Spleen (tissue), 11 donors: Measurements from ENCODE around the gene TTC23. TPM values are rescaled to one million over a fixed set of nuclear protein-coding genes. Genes with fewer than 3 reads are reported as not detected.
A peak's percentile ranks its signal among the peaks of the same experiment; 100 is the strongest.

ENCODE experiments used
- DNase-seq: peaks from one replicate; pipeline ENCODE4 v3.0.0-alpha.2; 2020
- H3K27ac ChIP-seq, 8 donors: fragments of 200-600 bp; sonication (generic) in 7 of 8; 1 replicate in 4 of 8; 2 replicates in 4 of 8; pipeline versions ENCODE4 v1.5.0 to v1.8.0; 2016 to 2021; ENCODE audit warnings: inconsistent platforms in 4 of 8, mild to moderate bottlenecking in 4 of 8, moderate library complexity in 1 of 8
- H3K27me3 ChIP-seq, 7 donors: fragments of 200-600 bp; sonication (generic) in 6 of 7; replicated peaks in 1 of 7; 1 replicate in 4 of 7; 2 replicates in 3 of 7; pipeline versions ENCODE4 v1.5.0 to v1.8.0; 2016 to 2021; ENCODE audit warnings: inconsistent platforms in 3 of 7, mild to moderate bottlenecking in 1 of 7
- H3K36me3 ChIP-seq, 6 donors: fragments of 200-600 bp; sonication (generic) in 5 of 6; 1 replicate in 4 of 6; 2 replicates in 2 of 6; pipeline versions ENCODE4 v1.5.0 to v1.8.0; 2016 to 2021; ENCODE audit warnings: inconsistent platforms in 2 of 6
- H3K4me1 ChIP-seq, 6 donors: fragments of 200-600 bp; sonication (generic) in 5 of 6; 1 replicate in 3 of 6; 2 replicates in 3 of 6; pipeline versions ENCODE4 v1.5.0 to v1.8.0; 2016 to 2021; ENCODE audit warnings: inconsistent platforms in 3 of 6
- H3K4me3 ChIP-seq, 8 donors: fragments of 200-600 bp; sonication (generic) in 7 of 8; 1 replicate in 4 of 8; 2 replicates in 4 of 8; pipeline versions ENCODE4 v1.5.0 to v1.8.0; 2016 to 2021; ENCODE audit warnings: inconsistent platforms in 4 of 8, mild to moderate bottlenecking in 4 of 8, moderate library complexity in 2 of 8
- H3K9me3 ChIP-seq, 8 donors: fragments of 200-600 bp; sonication (generic) in 7 of 8; 1 replicate in 4 of 8; 2 replicates in 4 of 8; pipeline versions ENCODE4 v1.5.0 to v1.8.0; 2016 to 2021; ENCODE audit warnings: inconsistent platforms in 4 of 8
- CTCF ChIP-seq, 11 experiments: fragments of 200-600 bp in 7 of 11; fragments of 450-650 bp in 4 of 11; sonication (generic) in 4 of 11; IDR thresholded peaks in 8 of 11; conservative IDR thresholded peaks in 3 of 11; 1 replicate in 7 of 11; 2 replicates in 4 of 11; pipeline versions ENCODE4 v1.4.0 to v1.8.0; 2016 to 2021; ENCODE audit warnings: antibody characterized with exemption in 11 of 11, inconsistent platforms in 4 of 11, mild to moderate bottlenecking in 1 of 11
- POLR2A ChIP-seq, 3 donors: fragments of 450-650 bp; IDR thresholded peaks; one replicate each; pipeline ENCODE4 v1.5.1; 2017; ENCODE audit warnings: antibody characterized with exemption in 3 of 3, mild to moderate bottlenecking in 1 of 3
- POLR2AphosphoS5 ChIP-seq, 3 donors: sonication (generic); formaldehyde crosslinking; IDR thresholded peaks; one replicate each; pipeline ENCODE4 v1.5.1; 2017; ENCODE audit warnings: antibody characterized with exemption in 3 of 3
- WGBS, 5 donors: extraction: QIAGEN DNeasy Blood & Tissue Kit in 3 of 5; methylation state at CpG; one replicate each; pipeline versions ENCODE4 v1.1.5 to v1.1.7; 2013 to 2018; 5-methylcytosine and 5-hydroxymethylcytosine counted together
- intact Hi-C: fragments of 100-400 bp; cut with DNase I; formaldehyde crosslinking; loops from one replicate; pipeline ENCODE4 v1.15.0; 2023; ENCODE audit warnings: low total_unique reads
- polyA plus RNA-seq, 3 donors: library from polyadenylated mRNA; stranded (reverse); fragments of 200-250 nt; gene quantifications; one replicate each; pipeline ENCODE4 v1.2.1, GENCODE V29; 2013
- total RNA-seq, 7 donors: library from RNA; depleted of rRNA in 3 of 7; stranded (reverse); fragments of >200 nt in 3 of 7; fragmentation: NEBNext Ultra II Directional in 4 of 7; extraction: Animal tissue kit (Norgen Biotek cat#: 25700) in 4 of 7; gene quantifications; one replicate each; pipeline versions ENCODE4 v1.1.0 to v1.2.1, GENCODE V29; 2016 to 2021
- donor health status: healthy with polysubstance abuse.
- donor health status: DM: no; HTN: no; CAD: no; lungs with moderate emphysema.
- donor health status: DM: no; HTN: no; CAD: no.
- donor health status: Bipolar disorder and iron deficiency.
- donor health status: healthy.
- donor health status: DM: no; HTN: no; CAD: no.
- donor health status: DM: yes; HTN: yes; CAD: no.

Gene TTC23
- total and polyA plus RNA-seq, 10 donors, result 3.6 to 17.0 (median 12.0) TPM

DNA sequence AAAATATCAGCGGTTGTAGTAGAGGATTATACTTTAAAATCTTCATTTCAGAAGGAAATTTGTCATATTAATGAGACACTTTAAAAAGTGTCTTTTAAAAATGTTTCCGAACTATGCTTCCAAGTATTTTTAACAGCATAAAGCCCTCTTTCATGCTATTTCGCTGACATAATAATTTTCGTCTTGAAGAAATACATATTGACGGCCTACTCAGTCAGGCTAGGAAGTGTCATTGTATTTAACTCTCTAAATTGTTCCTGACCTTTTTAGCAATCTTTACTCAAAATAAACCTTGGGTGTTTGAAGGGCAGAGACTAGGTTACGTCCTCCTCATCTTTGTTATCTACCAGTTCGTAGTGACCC is 1.1 kb upstream of the TTC23 start:
- WGBS, 5 donors, result 40 to 54% (median 42%) methylated on average over 7 of the region's 7 CpGs
- intact Hi-C loops, result no loop called here
- Histone ChIP-seq H3K36me3 (no peaks in the 10 kb centered on the region), H3K4me1 (peaks cover 9 to 60% (median 46%) of the 10 kb centered on the region in 6 donors), H3K27ac (peak overlapping the region; percentile 10 to 92 (median 88)), H3K9me3 (no peaks in the 10 kb centered on the region), H3K27me3 (no peaks in the 10 kb centered on the region), H3K4me3 (peak overlapping the region; percentile 68 to 80 (median 71))
- no peak for TF ChIP-seq POLR2AphosphoS5 (IDR thresholded peaks at IDR 0.05)
- TF ChIP-seq POLR2A (IDR thresholded peaks at IDR 0.05), result no peak
- no peak for TF ChIP-seq CTCF (IDR thresholded peaks at IDR 0.05 in 8 of 11, conservative IDR thresholded peaks at IDR 0.05 in 3 of 11)
- DNase-seq, result no peak

- Histone ChIP-seq H3K27me3 (no peaks in the 10 kb centered on the region), H3K9me3 (no peaks in the 10 kb centered on the region), H3K4me3 (peak overlapping the region in 7 of 8 donors; percentile 68 to 80 (median 71)), H3K4me1 (peaks cover 9 to 60% (median 46%) of the 10 kb centered on the region in 6 donors), H3K27ac (peak overlapping the region in 7 of 8 donors; percentile 87 to 92 (median 88)), H3K36me3 (no peaks in the 10 kb centered on the region)
- intact Hi-C loops, result no loop called here
- TF ChIP-seq CTCF (IDR thresholded peaks at IDR 0.05 in 8 of 11, conservative IDR thresholded peaks at IDR 0.05 in 3 of 11) (no peak), POLR2A (IDR thresholded peaks at IDR 0.05) (no peak), POLR2AphosphoS5 (IDR thresholded peaks at IDR 0.05) (no peak)
- WGBS, 5 donors, result 37 to 62% (median 56%) methylated on average over 4 of the region's 4 CpGs
- no peak for DNase-seq
These were observed 620 bp upstream of the TTC23 start for GRCh38 chr15:99250001-99250400.

DNA sequence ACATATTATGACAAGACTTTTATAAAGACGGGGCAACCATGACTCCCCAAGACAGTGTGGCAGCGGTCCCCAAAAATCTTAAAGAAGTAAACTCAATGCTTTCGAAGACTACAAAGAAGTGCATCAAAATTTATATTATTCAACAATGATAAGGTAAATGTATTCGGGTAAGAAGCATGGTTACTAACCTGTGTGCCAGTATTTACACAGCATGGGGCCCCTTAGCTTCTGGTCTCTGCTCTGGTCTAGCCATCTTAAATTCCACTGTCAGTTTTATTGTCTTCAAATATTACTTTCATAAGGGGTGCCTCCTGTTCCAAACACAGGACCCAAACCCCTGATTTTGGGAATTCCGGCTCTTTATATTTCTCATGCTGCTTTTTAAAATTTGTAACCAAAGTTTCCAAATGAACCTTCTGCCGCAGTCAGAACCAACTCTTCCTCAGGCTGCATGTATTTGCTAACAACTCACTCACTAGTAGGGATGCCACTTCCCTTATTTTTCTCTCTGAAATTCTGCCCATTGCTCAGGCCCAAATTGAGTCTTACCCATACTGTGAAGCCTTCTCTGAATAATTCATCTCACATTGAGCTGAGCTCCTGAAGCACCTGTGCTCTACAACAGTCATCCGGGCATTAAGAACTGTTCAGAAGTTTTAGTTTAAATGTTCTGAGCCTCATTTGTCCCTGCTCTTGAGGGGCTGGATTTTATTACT is 1.2 kb downstream of the TTC23 start:
- TF ChIP-seq POLR2A (IDR thresholded peaks at IDR 0.05), result no peak
- no peak for TF ChIP-seq POLR2AphosphoS5 (IDR thresholded peaks at IDR 0.05)
- no peak for TF ChIP-seq CTCF (IDR thresholded peaks at IDR 0.05 in 8 of 11, conservative IDR thresholded peaks at IDR 0.05 in 3 of 11)
- H3K27me3 ChIP-seq, result no peaks in the 10 kb centered on the region
- H3K9me3 ChIP-seq, result no peaks in the 10 kb centered on the region
- no peaks in the 10 kb centered on the region for H3K36me3 ChIP-seq
- peak overlapping the region; percentile 8 to 80 (median 70) for H3K4me3 ChIP-seq
- intact Hi-C loops, result no loop called here
- 79 to 91% (median 88%) methylated on average over 7 of the region's 7 CpGs for WGBS, 5 donors
- peak overlapping the region in 2 of 8 donors; percentile 87 to 91 for H3K27ac ChIP-seq
- DNase-seq, result no peak
- peaks cover 9 to 50% (median 39%) of the 10 kb centered on the region in 6 donors for H3K4me1 ChIP-seq

DNA sequence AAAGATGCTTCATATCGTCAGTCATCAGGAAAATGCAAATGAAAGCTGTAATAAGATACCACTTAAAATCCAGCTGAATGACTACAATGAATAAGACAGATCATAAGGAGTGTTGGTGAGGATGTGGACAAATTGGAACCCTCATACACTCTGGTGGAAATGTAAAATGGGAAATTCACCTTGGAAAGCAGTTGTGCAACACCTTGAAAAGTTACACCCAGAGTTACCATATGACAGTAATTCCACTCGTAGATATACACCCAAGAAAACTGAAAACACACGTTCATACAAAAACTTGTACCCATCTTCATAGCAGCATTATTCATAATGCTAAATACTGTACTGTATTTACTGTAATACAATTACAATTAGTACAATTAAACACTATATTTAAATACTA is 2.3 kb downstream of the TTC23 start:
- TF ChIP-seq CTCF (IDR thresholded peaks at IDR 0.05 in 8 of 11, conservative IDR thresholded peaks at IDR 0.05 in 3 of 11), result no peak
- TF ChIP-seq POLR2A (IDR thresholded peaks at IDR 0.05), result no peak
- no peaks in the 10 kb centered on the region for H3K36me3 ChIP-seq
- intact Hi-C loops, result no loop called here
- 60 to 84% (median 67%) methylated on average over 3 of the region's 3 CpGs for WGBS, 5 donors
- no peak for DNase-seq
- H3K4me1 ChIP-seq, result peaks cover 2 to 39% (median 29%) of the 10 kb centered on the region in 6 donors
- no peaks in the 10 kb centered on the region for H3K9me3 ChIP-seq
- H3K27me3 ChIP-seq, result no peaks in the 10 kb centered on the region
- no peak overlapping the region for H3K4me3 ChIP-seq
- no peak overlapping the region for H3K27ac ChIP-seq
